Measurements from ENCODE around the gene ARID5B.

The ARID5B gene

GRCh38 chr10:61883371-61884025, 18.0 kb upstream of the ARID5B start:
- DNase-seq: no peak

DNA sequence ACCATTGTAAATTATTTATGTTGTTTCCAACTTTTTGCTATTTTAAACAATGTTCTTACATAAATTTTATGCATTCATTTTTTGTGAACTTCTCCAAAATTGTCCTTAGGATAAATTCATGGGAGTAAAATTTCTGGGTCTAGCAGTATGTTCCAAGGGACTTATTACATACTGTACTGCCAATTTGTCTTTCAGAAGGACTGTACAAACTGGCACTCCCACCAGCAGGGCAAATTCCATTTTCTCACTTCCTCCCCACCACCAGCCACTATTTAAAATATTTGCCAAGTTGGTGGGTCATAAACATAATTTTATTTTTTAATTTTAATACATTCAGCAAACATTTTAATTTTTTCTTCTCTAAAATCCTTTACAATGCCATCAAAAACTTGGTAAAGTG, 13.7 kb upstream of the ARID5B start:
- DNase-seq: no peak

DNA sequence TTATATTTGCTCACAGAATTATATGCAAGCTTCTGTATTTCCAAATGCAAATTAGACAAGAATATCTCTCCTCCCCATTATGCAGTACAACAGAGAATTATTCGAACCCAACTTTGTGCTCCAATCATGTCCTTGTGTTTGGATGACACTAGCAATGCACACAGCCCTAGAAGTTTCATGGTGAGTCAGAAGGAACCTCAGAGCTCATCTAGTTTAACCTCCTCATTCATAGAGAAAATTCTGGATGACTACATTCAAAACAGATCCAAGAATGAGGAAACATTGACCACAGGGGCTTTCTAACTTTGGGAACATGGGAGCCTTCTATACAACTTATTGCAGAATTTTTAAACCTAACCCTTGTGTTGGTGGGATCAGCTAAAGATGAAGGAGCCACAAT, 12.8 kb upstream of the ARID5B start:
- DNase-seq: no peak

GRCh38 chr10:61890430-61890829, 11.1 kb upstream of the ARID5B start:
- no peak for DNase-seq

- no peak for DNase-seq
These were observed 10.6 kb upstream of the ARID5B start for GRCh38 chr10:61890881-61891409.

DNA sequence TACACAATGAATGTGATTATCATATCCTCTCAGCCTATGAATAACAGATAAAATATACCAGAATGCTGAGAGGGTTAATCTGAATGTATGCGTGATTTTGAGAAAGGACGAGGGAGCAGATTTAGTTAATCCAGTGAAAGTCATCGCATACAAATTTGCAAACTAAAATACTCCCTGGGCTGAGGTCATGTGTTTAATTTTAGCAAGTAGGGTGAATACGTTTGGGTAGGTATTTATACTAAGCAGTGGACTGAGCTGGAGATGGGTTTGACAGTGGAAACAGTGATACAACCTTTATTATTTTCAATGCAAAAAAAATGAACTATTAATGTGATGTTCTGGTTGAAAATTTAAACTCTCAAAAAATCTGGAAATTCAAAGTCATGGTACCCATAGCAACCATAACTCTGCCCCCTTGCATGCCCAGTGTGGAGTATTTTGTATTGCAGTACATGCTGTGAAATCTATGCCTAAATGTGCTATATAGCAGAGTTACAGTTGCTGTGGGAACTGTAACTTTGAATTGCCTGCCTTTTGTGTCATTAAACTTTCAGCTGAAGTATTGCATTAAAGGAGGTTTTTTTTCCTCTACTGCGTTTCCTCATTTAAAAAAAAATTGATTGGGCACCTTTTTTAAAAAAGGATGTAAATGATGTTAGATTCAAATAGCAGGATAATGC, 9.5 kb upstream of the ARID5B start:
- no peak for DNase-seq

DNA sequence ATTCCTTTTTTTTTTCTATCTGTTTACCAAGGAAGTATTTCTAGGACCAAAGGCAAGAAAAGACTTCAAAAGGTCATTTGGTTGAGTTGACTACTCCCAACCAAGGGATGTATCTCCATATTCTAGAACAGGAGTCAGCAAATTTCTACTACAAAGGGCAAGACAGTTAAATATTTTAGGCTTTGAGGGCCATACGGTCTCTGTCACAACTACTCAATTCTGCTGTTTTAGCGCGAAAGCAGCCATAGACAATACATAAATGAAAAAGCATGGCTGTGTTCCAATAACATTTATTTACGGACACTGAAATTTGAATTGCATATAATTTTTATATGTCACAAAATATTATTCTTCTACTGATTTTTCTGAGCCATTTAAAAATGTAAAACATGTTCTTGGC, 8.5 kb upstream of the ARID5B start:
- no peak for DNase-seq

GRCh38 chr10:61894133-61894532, 7.4 kb upstream of the ARID5B start:
- no peak for DNase-seq

- DNase-seq: no peak
These were observed 5.5 kb upstream of the ARID5B start for GRCh38 chr10:61895898-61896600.

DNA sequence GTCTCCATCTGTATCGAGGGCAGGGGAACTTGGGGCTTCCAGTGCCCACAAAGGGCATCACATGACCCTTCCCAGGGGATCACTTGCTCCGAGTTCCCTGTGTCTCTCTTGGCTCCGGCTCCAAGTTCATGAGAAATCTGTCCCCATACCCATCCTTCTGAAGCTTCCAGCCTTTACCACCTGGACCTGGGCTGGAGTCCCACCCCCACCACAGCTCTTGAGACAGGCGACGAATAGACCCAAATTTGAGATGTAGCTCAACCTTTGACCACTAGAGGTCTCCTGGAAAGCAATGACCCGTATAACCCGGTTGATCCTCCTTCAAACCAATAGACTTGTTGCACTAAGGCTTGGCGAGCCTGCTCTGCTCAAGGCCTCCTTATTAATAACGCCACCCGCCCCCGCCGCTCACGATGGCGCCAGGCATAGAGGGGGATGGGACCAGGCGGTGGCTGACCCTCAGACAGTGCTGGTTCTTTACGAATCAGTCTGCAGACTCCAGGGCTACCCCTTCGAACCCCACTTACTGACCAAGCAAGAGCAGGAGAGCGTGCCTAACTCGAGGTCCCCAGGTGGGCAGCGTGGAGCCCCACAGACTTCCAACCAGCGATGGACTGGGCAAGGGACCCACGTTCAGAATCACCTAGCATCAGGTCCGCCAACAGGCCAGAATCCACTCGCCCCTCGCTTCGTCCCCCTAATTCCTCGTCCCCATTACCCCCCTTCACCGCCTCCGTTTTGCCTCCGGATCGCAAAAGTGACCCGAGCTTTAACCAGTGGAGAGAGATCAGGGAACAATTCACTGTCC, 4.4 kb upstream of the ARID5B start:
- DNase-seq: peak; percentile 8

DNA sequence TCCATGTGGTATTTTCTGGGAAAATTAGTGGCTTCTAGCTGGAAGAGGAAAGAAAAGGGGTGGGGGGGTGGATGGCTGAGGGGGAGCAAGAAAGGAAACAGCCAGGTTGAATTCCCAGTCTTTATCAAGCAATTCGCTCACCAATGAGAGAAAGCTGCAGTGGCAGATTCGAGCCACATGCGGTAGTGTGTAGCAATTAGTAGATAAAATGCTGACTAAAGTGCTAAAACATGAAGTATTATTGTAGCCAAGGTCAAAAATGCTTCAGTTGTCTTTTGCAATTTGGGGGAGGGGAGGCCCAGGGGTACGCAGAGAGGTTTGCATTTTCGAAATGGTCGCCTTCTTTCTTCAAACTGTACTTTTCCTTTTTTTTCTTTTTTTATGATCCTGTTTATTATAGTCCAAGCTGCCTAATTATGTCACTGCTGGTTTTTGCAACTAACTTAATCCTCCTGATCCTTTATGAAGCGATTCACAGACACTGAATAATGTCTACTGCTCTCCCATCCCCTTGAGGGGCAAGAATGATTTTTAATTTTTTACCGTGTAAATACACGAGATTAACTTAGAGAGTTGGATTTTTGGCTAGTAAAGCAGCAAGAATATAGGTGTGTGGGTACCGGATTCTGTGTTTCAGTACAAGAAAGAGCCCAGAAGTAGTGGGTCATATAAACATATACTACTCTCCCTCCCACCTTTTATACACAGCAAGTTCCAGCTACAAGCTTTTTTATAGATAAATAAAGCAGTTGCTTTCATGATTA, 3.6 kb upstream of the ARID5B start:
- DNase-seq: peak; percentile 3

DNA sequence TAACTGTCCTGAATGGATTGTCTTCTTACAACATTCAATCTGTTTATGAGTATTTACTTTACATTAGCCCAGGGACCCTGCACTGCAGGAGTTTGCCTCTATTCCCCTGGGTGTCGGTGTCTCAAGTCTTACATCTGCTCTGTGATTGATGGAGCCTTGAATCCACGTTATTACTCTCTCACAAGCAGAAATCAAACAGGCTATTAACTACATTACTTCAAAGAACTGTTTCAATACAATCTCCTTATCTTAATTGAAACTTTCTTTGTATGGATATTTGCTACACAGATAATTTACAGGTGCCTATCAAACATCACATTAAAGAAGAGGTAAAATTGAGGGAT, 3.1 kb upstream of the ARID5B start:
- peak; percentile 47 for DNase-seq

DNA sequence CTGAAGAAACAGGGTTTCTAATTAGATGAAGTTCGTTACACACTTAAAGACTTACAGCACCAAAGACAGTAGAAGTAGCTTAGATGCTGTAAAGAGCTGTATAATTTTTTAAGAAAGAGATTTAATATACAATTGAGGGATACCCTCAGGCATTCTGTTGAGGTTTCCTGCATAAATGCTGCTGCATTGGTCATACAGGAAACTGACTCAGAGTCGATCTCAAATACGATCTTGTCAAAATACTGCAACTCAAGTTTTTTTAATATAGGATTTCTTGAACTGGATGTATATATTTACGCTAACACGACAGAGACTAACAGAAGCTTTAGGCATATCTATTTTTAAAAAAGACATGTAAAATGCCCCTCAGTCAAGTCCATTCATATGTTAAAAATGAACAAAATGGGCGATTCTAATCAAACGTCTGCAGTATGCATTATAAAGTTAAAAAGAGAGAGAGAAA, 2.4 kb upstream of the ARID5B start:
- peak; percentile 36 for DNase-seq

- DNase-seq: no peak
These were observed 1.9 kb upstream of the ARID5B start for GRCh38 chr10:61899663-61899996.

GRCh38 chr10:61899997-61900828, 1.3 kb upstream of the ARID5B start:
- DNase-seq: peak; percentile 75

DNA sequence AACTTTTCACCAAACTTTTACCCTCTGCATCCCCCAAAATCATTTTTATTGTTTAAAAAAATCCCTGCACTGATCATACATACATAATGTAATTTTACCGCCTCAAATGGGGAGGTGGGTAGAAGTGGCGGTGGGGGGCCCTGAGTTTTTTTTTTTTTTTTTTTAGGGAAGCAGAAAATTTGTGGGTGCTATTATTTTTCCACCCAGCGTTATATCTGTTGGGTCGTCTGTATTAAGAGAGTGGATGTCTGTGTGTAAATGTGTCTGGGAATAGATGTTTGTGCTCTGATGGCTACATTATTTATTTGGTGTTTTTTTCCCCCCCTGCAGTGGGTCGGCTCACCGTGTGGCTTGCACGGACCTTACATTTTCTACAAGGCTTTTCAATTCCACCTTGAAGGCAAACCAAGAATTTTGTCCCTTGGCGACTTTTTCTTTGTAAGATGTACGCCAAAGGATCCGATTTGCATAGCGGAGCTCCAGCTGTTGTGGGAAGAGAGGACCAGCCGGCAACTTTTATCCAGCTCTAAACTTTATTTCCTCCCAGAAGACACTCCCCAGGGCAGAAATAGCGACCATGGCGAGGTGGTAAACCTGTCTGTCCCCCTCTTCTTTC, 438 bp downstream of the ARID5B start:
- peak; percentile 25 for DNase-seq

- peak; percentile 34 for DNase-seq
These were observed 1.1 kb downstream of the ARID5B start for GRCh38 chr10:61902445-61903220.

DNA sequence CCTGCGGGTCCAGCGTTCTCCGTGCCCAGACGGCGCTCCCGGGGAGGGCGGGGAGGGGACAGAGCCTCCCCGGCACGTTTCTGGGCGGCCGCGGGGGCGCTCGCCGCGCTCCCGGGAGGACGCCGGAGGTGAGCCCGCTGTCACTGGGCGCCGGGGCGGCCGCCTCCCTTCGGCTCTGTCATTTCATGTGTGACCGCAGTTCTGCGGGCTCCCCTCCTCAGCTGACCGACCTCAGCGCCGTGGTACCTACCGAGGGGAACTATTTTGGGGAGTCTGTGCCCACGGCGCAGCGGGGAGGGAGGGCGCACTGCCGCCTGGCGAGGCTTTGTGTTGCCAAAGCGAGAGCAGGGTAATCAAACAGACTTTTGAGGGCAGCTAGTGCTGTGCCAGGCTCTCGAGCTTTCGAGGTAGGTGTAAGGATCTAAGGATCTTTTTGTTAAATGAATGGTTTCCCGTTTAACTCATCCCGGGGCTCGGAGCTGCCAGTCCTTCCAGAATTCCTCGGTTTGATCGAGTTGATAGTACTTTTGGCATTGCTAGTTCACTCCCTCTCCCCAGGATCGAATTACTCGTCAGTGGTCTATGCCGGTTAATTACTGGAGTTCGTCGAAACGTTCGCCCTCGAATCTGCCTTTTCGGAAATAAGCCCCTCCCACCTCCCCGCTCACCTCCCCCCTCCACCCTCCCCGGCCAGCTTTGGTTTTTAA, 1.9 kb downstream of the ARID5B start:
- DNase-seq: peak; percentile 40

- DNase-seq: no peak
These were observed 2.4 kb downstream of the ARID5B start for GRCh38 chr10:61903928-61904344.

All from NCI-H345 (cell line).